SK-N-SH (cell line): ENCODE measurements around the gene ARFGEF2. TPM values are rescaled to one million over a fixed set of nuclear protein-coding genes. Genes with fewer than 3 reads are reported as not detected.

Experiments used
- CTCF ChIA-PET: fragments of 300-600, 350-600 bp; formaldehyde crosslinking; extraction: SDS; loops from one replicate; lab custom pipeline; 2021; lab: Yijun Ruan, JAX
- POLR2A ChIA-PET: fragments of 350-600 bp; sonication (Branson Sonifier 250); formaldehyde crosslinking; extraction: SDS; loops from one replicate; lab custom pipeline; 2020; ENCODE audit warnings: antibody characterized with exemption, inconsistent platforms; lab: Yijun Ruan, JAX
- DNase-seq: peaks from one replicate; pipeline ENCODE4 v3.0.0; 2012
- H2AFZ ChIP-seq: fragments of 200-600 bp; sonication (generic); 2 replicates; pipeline ENCODE4 v1.8.1; 2016; ENCODE audit warnings: antibody characterized with exemption, mild to moderate bottlenecking, low read depth
- H3F3A ChIP-seq: fragments of 200-600 bp; sonication (generic); replicated peaks from 2 replicates; pipeline ENCODE3; 2016; ENCODE audit warnings: antibody characterized with exemption, mild to moderate bottlenecking; ENCODE audit not compliant: insufficient read depth
- H3K27ac ChIP-seq, 2 experiments: fragments of 200-500 bp in 1 of 2; fragments of 200-600 bp in 1 of 2; sonication (Bioruptor generic) in 1 of 2; sonication (generic), shearing (Covaris generic) in 1 of 2; 2 replicates each; pipeline versions ENCODE4 v1.5.1 to v1.6.1; 2014 to 2016; ENCODE audit warnings: low read depth in 2 of 2, inconsistent platforms in 1 of 2, low read length in 1 of 2, mild to moderate bottlenecking in 1 of 2, mixed read lengths in 1 of 2
- H3K27me3 ChIP-seq: fragments of 200-600 bp; sonication (generic), shearing (Covaris generic); 2 replicates; pipeline ENCODE4 v1.6.1; 2016; ENCODE audit warnings: mixed run types; ENCODE audit not compliant: insufficient read depth
- H3K36me3 ChIP-seq, 2 experiments: fragments of 200-500 bp in 1 of 2; fragments of 200-600 bp in 1 of 2; sonication (Bioruptor generic) in 1 of 2; sonication (generic) in 1 of 2; replicated peaks in 1 of 2; 2 replicates each; pipeline versions ENCODE3 to v1.5.1; 2014 to 2016; ENCODE audit warnings: low read length in 1 of 2, mild to moderate bottlenecking in 1 of 2; ENCODE audit not compliant: insufficient read depth in 2 of 2, control insufficient read depth in 1 of 2
- H3K4me1 ChIP-seq, 2 experiments: fragments of 200-500 bp in 1 of 2; fragments of 200-600 bp in 1 of 2; sonication (Bioruptor generic) in 1 of 2; sonication (generic), shearing (Covaris generic) in 1 of 2; 2 replicates each; pipeline versions ENCODE4 v1.5.1 to v1.6.1; 2014 to 2016; ENCODE audit warnings: low read depth in 1 of 2, low read length in 1 of 2, mixed run types in 1 of 2; ENCODE audit not compliant: insufficient read depth in 2 of 2, control insufficient read depth in 1 of 2
- H3K4me2 ChIP-seq: fragments of 200-600 bp; sonication (generic), shearing (Covaris generic); 2 replicates; pipeline ENCODE4 v1.6.1; 2017; ENCODE audit warnings: mixed run types
- H3K4me3 ChIP-seq, 2 experiments: fragments of 200-500 bp in 1 of 2; fragments of 200-600 bp in 1 of 2; sonication (Bioruptor generic) in 1 of 2; sonication (generic), shearing (Covaris generic) in 1 of 2; 2 replicates each; pipeline versions ENCODE4 v1.5.1 to v1.8.1; 2014 to 2016; ENCODE audit warnings: low read depth in 2 of 2, inconsistent platforms in 1 of 2, low read length in 1 of 2, mild to moderate bottlenecking in 1 of 2, mixed read lengths in 1 of 2, moderate library complexity in 1 of 2
- H3K79me2 ChIP-seq: fragments of 200-600 bp; sonication (generic); 2 replicates; pipeline ENCODE4 v1.8.1; 2017; ENCODE audit warnings: mild to moderate bottlenecking; ENCODE audit not compliant: insufficient read depth
- H3K9ac ChIP-seq: fragments of 200-600 bp; sonication (generic); 2 replicates; pipeline ENCODE4 v1.6.1; 2017; ENCODE audit warnings: mixed run types
- H3K9me2 ChIP-seq: fragments of 200-600 bp; sonication (generic); 2 replicates; pipeline ENCODE4 v1.6.1; 2017; ENCODE audit warnings: mixed run types
- H3K9me3 ChIP-seq: fragments of 200-600 bp; sonication (generic); 2 replicates; pipeline ENCODE4 v1.6.1; 2017; ENCODE audit warnings: mixed run types, mild to moderate bottlenecking, moderate library complexity
- H4K20me1 ChIP-seq: fragments of 200-600 bp; sonication (generic); 2 replicates; pipeline ENCODE4 v1.6.1; 2017; ENCODE audit warnings: mild to moderate bottlenecking, mixed run types; ENCODE audit not compliant: insufficient read depth
- PBX3 ChIP-seq: IDR thresholded peaks from 2 replicates; pipeline ENCODE4; 2012
- POLR2AphosphoS5 ChIP-seq: IDR thresholded peaks from 2 replicates; pipeline ENCODE4 v1.6.1; 2012; ENCODE audit warnings: low read depth, low read length
- REST ChIP-seq: IDR thresholded peaks from 2 replicates; pipeline ENCODE4 v1.6.1; 2012; ENCODE audit warnings: mild to moderate bottlenecking, low read depth, low read length, moderate library complexity
- RFX5 ChIP-seq: IDR thresholded peaks from 2 replicates; pipeline ENCODE4 v1.6.1; 2012; ENCODE audit warnings: mild to moderate bottlenecking, improper control_type of control experiment, low read length
- RXRA ChIP-seq: IDR thresholded peaks from 2 replicates; pipeline ENCODE4 v1.4.0; 2012; ENCODE audit warnings: low read depth, mild to moderate bottlenecking, borderline replicate concordance
- TAF1 ChIP-seq: IDR thresholded peaks from 2 replicates; pipeline ENCODE4 v1.6.1; 2012; ENCODE audit warnings: low read depth, mild to moderate bottlenecking, low read length, moderate library complexity, borderline replicate concordance
- TCF12 ChIP-seq: IDR thresholded peaks from 2 replicates; pipeline ENCODE4 v1.4.0; 2012
- USF1 ChIP-seq: IDR thresholded peaks from 2 replicates; pipeline ENCODE4 v1.4.0; 2012; ENCODE audit warnings: low read depth, borderline replicate concordance
- YY1 ChIP-seq: IDR thresholded peaks from 2 replicates; pipeline ENCODE4 v1.4.0; 2012; ENCODE audit warnings: low read depth, mild to moderate bottlenecking
- ZBTB33 ChIP-seq: IDR thresholded peaks from 2 replicates; pipeline ENCODE4 v1.4.0; 2012; ENCODE audit warnings: low read depth, borderline replicate concordance
- WGBS: methylation state at CpG from one replicate; pipeline ENCODE4 v1.1.6; 2017; ENCODE audit warnings: low lambda C conversion rate; 5-methylcytosine and 5-hydroxymethylcytosine counted together
- polyA plus RNA-seq, 3 experiments: library from polyadenylated mRNA; depleted of rRNA; stranded (reverse); fragments of >200 nt; gene quantifications; 2 replicates each; pipeline ENCODE4 v1.2.3, GENCODE V29; 2012

Gene ARFGEF2
- polyA plus RNA-seq, 1 of the 3 experiments (the other 2 are of a cell fraction): 6.1 TPM

- TF ChIP-seq REST (no peak), RXRA (no peak), PBX3 (no peak), TAF1 (no peak), RFX5 (no peak), POLR2AphosphoS5 (no peak), TCF12 (no peak)
Measured at GRCh38 chr20:48970681-48971365, 49.3 kb downstream of the ARFGEF2 start (continued).

- peaks cover under 1% of the 10 kb centered on the region for H3F3A ChIP-seq
- peaks cover 45 to 48% of the 10 kb centered on the region in 2 experiments for H3K36me3 ChIP-seq
- no peaks in the 10 kb centered on the region for H3K9me2 ChIP-seq
- H3K9me3 ChIP-seq: no peaks in the 10 kb centered on the region
- H2AFZ ChIP-seq: no peak overlapping the region
- H3K9ac ChIP-seq: no peak overlapping the region
- POLR2A ChIA-PET: no interaction called here
- H3K27ac ChIP-seq: no peak overlapping the region
- no peak overlapping the region for H3K4me2 ChIP-seq
- no peak for DNase-seq
- H3K79me2 ChIP-seq: no peaks in the 10 kb centered on the region
- WGBS: 69% methylated on average over 4 of the region's 4 CpGs
- H3K4me3 ChIP-seq: no peak overlapping the region
- CTCF ChIA-PET: no interaction called here
- H4K20me1 ChIP-seq: no peaks in the 10 kb centered on the region
- H3K27me3 ChIP-seq: no peaks in the 10 kb centered on the region
- no peaks in the 10 kb centered on the region for H3K4me1 ChIP-seq
- TF ChIP-seq USF1 (no peak), ZBTB33 (no peak), YY1 (no peak)
Measured at GRCh38 chr20:48971956-48972355, 50.4 kb downstream of the ARFGEF2 start.
